B cell (primary cell): ENCODE results near the gene HPCAL4. TPM values are rescaled to one million over a fixed set of nuclear protein-coding genes. Genes with fewer than 3 reads are reported as not detected.

Experiments
- ATAC-seq: fragments of 200-7000 bp; cut with Tn5 transposase; one replicate; pipeline ENCODE4 v1.10.0; 2021; ENCODE audit warnings: low read depth, mild to moderate bottlenecking, moderate number of reproducible peaks, moderate library complexity
- CTCF ChIA-PET: fragments of 350-600 bp; sonication (Branson Sonifier 250); formaldehyde crosslinking; loops from one replicate; lab custom pipeline; 2021; ENCODE audit warnings: antibody characterized with exemption, inconsistent platforms; lab: Charles Lee
- POLR2A ChIA-PET: fragments of 350-600 bp; sonication (Branson Sonifier 250); formaldehyde crosslinking; loops from one replicate; lab custom pipeline; 2021; ENCODE audit warnings: antibody characterized with exemption; lab: Charles Lee
- DNase-seq: peaks from one replicate; pipeline ENCODE4 v3.0.0; 2013
- H2AFZ ChIP-seq: 2 replicates; pipeline ENCODE4 v1.6.1; 2012; ENCODE audit warnings: mild to moderate bottlenecking, low read depth, low read length; ENCODE audit not compliant: insufficient read depth, poor library complexity, severe bottlenecking
- H3K27ac ChIP-seq, 2 donors: 1 replicate in 1 of 2; 2 replicates in 1 of 2; pipeline ENCODE4 v1.5.1; 2012 to 2013; ENCODE audit warnings: low read length in 2 of 2, mild to moderate bottlenecking in 2 of 2, moderate library complexity in 1 of 2
- H3K27me3 ChIP-seq, 4 experiments: fragments of 200-600 bp in 1 of 4; sonication (generic) in 1 of 4; replicated peaks in 1 of 4; 1 replicate in 2 of 4; 2 replicates in 2 of 4; pipeline versions ENCODE4 v1.6.1 to v1.7.0; 2013 to 2016; ENCODE audit warnings: low read length in 3 of 4, mild to moderate bottlenecking in 2 of 4, mixed read lengths in 1 of 4, moderate library complexity in 1 of 4; ENCODE audit not compliant: insufficient read depth in 4 of 4, control insufficient read depth in 3 of 4; ENCODE audit errors: control extremely low read depth in 1 of 4
- H3K36me3 ChIP-seq, 2 experiments: replicated peaks in 1 of 2; 1 replicate in 1 of 2; 2 replicates in 1 of 2; pipeline versions ENCODE4 v1.6.1 to v1.7.1; 2013; ENCODE audit warnings: low read length in 1 of 2; ENCODE audit not compliant: insufficient read depth in 2 of 2, control insufficient read depth in 1 of 2; ENCODE audit errors: control extremely low read depth in 1 of 2, extremely low read depth in 1 of 2
- H3K4me1 ChIP-seq, 2 donors: fragments of 200-600 bp in 1 of 2; sonication (generic) in 1 of 2; 1 replicate in 1 of 2; 2 replicates in 1 of 2; pipeline versions ENCODE4 v1.5.1 to v1.6.1; 2013 to 2017; ENCODE audit warnings: low read length in 2 of 2; ENCODE audit not compliant: control insufficient read depth in 2 of 2, insufficient read depth in 2 of 2
- H3K4me2 ChIP-seq: replicated peaks from 2 replicates; pipeline ENCODE3; 2012; ENCODE audit warnings: mild to moderate bottlenecking, low read depth, low read length; ENCODE audit not compliant: poor library complexity, severe bottlenecking
- H3K4me3 ChIP-seq, 5 experiments: fragments of 200-600 bp in 1 of 5; sonication (generic) in 1 of 5; 1 replicate in 3 of 5; 2 replicates in 2 of 5; pipeline versions ENCODE4 v1.5.1 to v1.7.0; 2011 to 2016; ENCODE audit warnings: low read length in 4 of 5, mild to moderate bottlenecking in 4 of 5, low read depth in 2 of 5, control low read depth in 1 of 5, moderate library complexity in 1 of 5; ENCODE audit not compliant: insufficient read depth in 1 of 5; ENCODE audit errors: control extremely low read depth in 1 of 5, extremely low read depth in 1 of 5
- H3K79me2 ChIP-seq: fragments of 200-600 bp; sonication (generic); one replicate; pipeline ENCODE4 v1.6.0; 2016; ENCODE audit warnings: low read length; ENCODE audit not compliant: control insufficient read depth, insufficient read depth
- H3K9ac ChIP-seq: fragments of 200-600 bp; sonication (generic); 2 replicates; pipeline ENCODE4 v1.6.1; 2017; ENCODE audit warnings: mild to moderate bottlenecking, low read length, moderate library complexity
- H3K9me3 ChIP-seq, 3 donors: one replicate each; pipeline versions ENCODE4 v1.6.1 to v1.7.1; 2013; ENCODE audit warnings: low read length in 2 of 3; ENCODE audit not compliant: control insufficient read depth in 2 of 3, insufficient read depth in 1 of 3; ENCODE audit errors: control extremely low read depth in 1 of 3
- H4K20me1 ChIP-seq: 2 replicates; pipeline ENCODE4 v1.6.0; 2012; ENCODE audit warnings: mild to moderate bottlenecking, low read length; ENCODE audit not compliant: insufficient read depth, control insufficient read depth, poor library complexity, severe bottlenecking
- H3K27ac Mint-ChIP-seq: one replicate; pipeline ENCODE4 v1.8.0; 2021; ENCODE audit warnings: mixed read lengths
- H3K27me3 Mint-ChIP-seq: one replicate; pipeline ENCODE4 v1.8.0; 2021; ENCODE audit warnings: mixed read lengths
- H3K4me1 Mint-ChIP-seq: one replicate; pipeline ENCODE4 v1.8.0; 2021; ENCODE audit warnings: mixed read lengths
- H3K4me3 Mint-ChIP-seq: one replicate; pipeline ENCODE4 v1.8.0; 2021; ENCODE audit warnings: mixed read lengths
- H3K9me3 Mint-ChIP-seq: one replicate; pipeline ENCODE4 v1.8.0; 2022; ENCODE audit warnings: mixed read lengths; ENCODE audit not compliant: insufficient read depth
- EZH2 ChIP-seq: IDR thresholded peaks from 2 replicates; pipeline ENCODE4 v1.6.1; 2012; ENCODE audit warnings: borderline replicate concordance, low read depth, mild to moderate bottlenecking, moderate library complexity, low read length; ENCODE audit not compliant: insufficient read depth, poor library complexity, severe bottlenecking
- WGBS: methylation state at CpG from one replicate; pipeline ENCODE4 v1.1.5; 2013; ENCODE audit warnings: missing lambda C conversion rate; ENCODE audit not compliant: insufficient coverage; 5-methylcytosine and 5-hydroxymethylcytosine counted together
- intact Hi-C: fragments of 100-400 bp; cut with micrococcal nuclease; formaldehyde crosslinking; loops from one replicate; pipeline ENCODE4 v1.10.0; 2022
- polyA plus RNA-seq: library from polyadenylated mRNA; depleted of rRNA; stranded (reverse); fragments of >200 nt; gene quantifications from 2 replicates; pipeline ENCODE4 v1.2.3, GENCODE V29; 2012
- total RNA-seq, 2 donors: library from RNA; stranded (reverse); fragments of 120-200 nt in 1 of 2; gene quantifications; 1 replicate in 1 of 2; 2 replicates in 1 of 2; pipeline versions ENCODE4 v1.2.3 to v1.2.4, GENCODE V29; 2013 to 2022
- TF ChIP-seq, protein P1 (sequence below): fragments of 200-600 bp; IDR thresholded peaks from one replicate; pipeline ENCODE4 v1.8.0; 2022; ENCODE audit warnings: antibody characterized with exemption, mild to moderate bottlenecking

The HPCAL4 gene
- total and polyA plus RNA-seq, 2 donors (not counting 1 experiment from before 2014, with no cell fraction given): not detected

DNA sequence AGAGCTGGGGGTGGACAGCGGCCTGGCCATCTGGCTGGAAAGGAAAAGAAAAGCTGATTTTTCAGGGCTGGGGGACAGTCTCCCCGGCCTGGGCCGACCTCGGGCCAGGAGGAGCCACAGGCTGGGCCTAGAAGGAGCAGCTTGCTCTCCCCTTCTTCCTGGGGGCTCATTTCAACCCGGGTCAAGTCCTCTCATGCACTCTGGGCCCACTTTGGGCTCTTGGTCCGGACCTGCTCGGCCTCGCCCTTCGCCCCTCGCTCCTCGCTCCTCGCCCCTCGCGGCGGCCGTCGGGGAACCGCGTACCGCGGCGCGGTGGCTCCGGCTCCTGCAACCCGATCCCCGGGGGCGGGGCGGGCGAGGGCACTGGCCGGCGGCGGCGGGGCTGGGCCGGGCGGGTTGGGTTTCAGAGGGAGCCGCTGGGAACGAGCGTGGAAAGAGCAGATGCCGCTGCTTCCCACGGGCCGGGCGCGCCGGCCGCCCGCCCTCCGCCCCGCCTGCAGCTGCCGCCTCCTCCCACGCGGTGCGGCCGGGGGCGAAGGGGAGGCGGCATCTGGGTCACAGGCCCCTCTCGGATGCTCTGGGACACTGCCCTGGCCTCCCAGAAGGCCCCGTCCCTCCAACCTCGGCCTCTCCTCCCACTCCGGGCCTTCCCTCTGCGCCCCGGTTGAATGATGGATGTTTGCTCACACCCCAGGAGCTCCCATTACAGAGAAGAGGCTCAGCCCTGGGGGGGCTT, 58.4 kb downstream of the HPCAL4 start:
- Histone ChIP-seq H4K20me1 (no peaks in the 10 kb centered on the region), H3K4me3 (no peak overlapping the region), H2AFZ (no peak overlapping the region), H3K9ac (no peak overlapping the region), H3K27me3 (peaks cover 0 to 11% (median 8%) of the 10 kb centered on the region in 4 experiments), H3K9me3 (no peaks in the 10 kb centered on the region), H3K27ac (no peak overlapping the region), H3K4me1 (no peaks in the 10 kb centered on the region), H3K36me3 (no peaks in the 10 kb centered on the region), H3K4me2 (no peak overlapping the region), H3K79me2 (no peaks in the 10 kb centered on the region)
- Mint-ChIP-seq H3K4me3 (no peak overlapping the region), H3K9me3 (no peaks in the 10 kb centered on the region), H3K27me3 (peaks cover 44% of the 10 kb centered on the region), H3K27ac (no peak overlapping the region), H3K4me1 (no peaks in the 10 kb centered on the region)
- POLR2A ChIA-PET: no interaction called here
- CTCF ChIA-PET: interaction anchor here (0.8 kb wide), 1 partner anchor 21 kb away, joined by 3 read pairs; no protein-coding TSS in a partner anchor
- intact Hi-C loops: no loop called here
- DNase-seq: no peak
- WGBS: 88% methylated on average over 57 of the region's 61 CpGs
- ATAC-seq: no peak
- no peak for TF ChIP-seq EZH2
- TF ChIP-seq, protein P1, sequence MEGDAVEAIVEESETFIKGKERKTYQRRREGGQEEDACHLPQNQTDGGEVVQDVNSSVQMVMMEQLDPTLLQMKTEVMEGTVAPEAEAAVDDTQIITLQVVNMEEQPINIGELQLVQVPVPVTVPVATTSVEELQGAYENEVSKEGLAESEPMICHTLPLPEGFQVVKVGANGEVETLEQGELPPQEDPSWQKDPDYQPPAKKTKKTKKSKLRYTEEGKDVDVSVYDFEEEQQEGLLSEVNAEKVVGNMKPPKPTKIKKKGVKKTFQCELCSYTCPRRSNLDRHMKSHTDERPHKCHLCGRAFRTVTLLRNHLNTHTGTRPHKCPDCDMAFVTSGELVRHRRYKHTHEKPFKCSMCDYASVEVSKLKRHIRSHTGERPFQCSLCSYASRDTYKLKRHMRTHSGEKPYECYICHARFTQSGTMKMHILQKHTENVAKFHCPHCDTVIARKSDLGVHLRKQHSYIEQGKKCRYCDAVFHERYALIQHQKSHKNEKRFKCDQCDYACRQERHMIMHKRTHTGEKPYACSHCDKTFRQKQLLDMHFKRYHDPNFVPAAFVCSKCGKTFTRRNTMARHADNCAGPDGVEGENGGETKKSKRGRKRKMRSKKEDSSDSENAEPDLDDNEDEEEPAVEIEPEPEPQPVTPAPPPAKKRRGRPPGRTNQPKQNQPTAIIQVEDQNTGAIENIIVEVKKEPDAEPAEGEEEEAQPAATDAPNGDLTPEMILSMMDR: no peak

- CTCF ChIA-PET: no interaction called here
- WGBS: 98% methylated on average over 5 of the region's 5 CpGs
- Mint-ChIP-seq H3K27me3 (peaks cover 40% of the 10 kb centered on the region), H3K27ac (no peak overlapping the region), H3K4me3 (no peak overlapping the region), H3K4me1 (no peaks in the 10 kb centered on the region), H3K9me3 (no peaks in the 10 kb centered on the region)
- no peaks in the 10 kb centered on the region for H3K79me2 ChIP-seq
- H3K36me3 ChIP-seq: no peaks in the 10 kb centered on the region
- no peaks in the 10 kb centered on the region for H4K20me1 ChIP-seq
- no peak overlapping the region for H3K9ac ChIP-seq
- H3K9me3 ChIP-seq: no peaks in the 10 kb centered on the region
- H2AFZ ChIP-seq: no peak overlapping the region
- H3K4me3 ChIP-seq: no peak overlapping the region
- POLR2A ChIA-PET: no interaction called here
- ATAC-seq: no peak
- DNase-seq: no peak
- H3K27me3 ChIP-seq: peaks cover 0 to 8% (median 4%) of the 10 kb centered on the region in 4 experiments
- TF ChIP-seq, protein P1: no peak
- no peak for TF ChIP-seq EZH2
- intact Hi-C loops: no loop called here
- no peak overlapping the region for H3K27ac ChIP-seq
- H3K4me1 ChIP-seq: no peaks in the 10 kb centered on the region
- no peak overlapping the region for H3K4me2 ChIP-seq
These were observed 58.9 kb downstream of the HPCAL4 start for GRCh38 chr1:39632323-39632681.
